Rectal smooth muscle tissue (tissue), 1 donor: ENCODE measurements around the gene ITSN2.
"Not testable (repeated sequence)": the region's sequence is repeated elsewhere in the genome, so short reads cannot be mapped to it uniquely, and the experiment has no call there.

Experiments
- H3K27ac ChIP-seq: one replicate; pipeline ENCODE4 v1.7.0; 2013; ENCODE audit warnings: low read depth, low read length, inconsistent platforms
- H3K27me3 ChIP-seq: one replicate; pipeline ENCODE4 v1.7.0; 2013; ENCODE audit warnings: low read length; ENCODE audit not compliant: control insufficient read depth, insufficient read depth
- H3K36me3 ChIP-seq: one replicate; pipeline ENCODE4 v1.7.0; 2013; ENCODE audit warnings: low read length; ENCODE audit not compliant: control insufficient read depth, insufficient read depth
- H3K4me1 ChIP-seq: one replicate; pipeline ENCODE4 v1.7.0; 2013; ENCODE audit warnings: low read length; ENCODE audit not compliant: control insufficient read depth, insufficient read depth
- H3K4me3 ChIP-seq: one replicate; pipeline ENCODE4 v1.7.0; 2013; ENCODE audit warnings: low read length
- H3K9ac ChIP-seq: one replicate; pipeline ENCODE4 v1.7.0; 2013; ENCODE audit warnings: low read length

ITSN2 gene

GRCh38 chr2:24200799-24201198 is 159.5 kb downstream of the ITSN2 start:
- no peak overlapping the region for H3K4me3 ChIP-seq
- H3K27me3 ChIP-seq = no peaks in the 10 kb centered on the region
- H3K9ac ChIP-seq = no peak overlapping the region
- H3K4me1 ChIP-seq = no peaks in the 10 kb centered on the region
- peaks cover 14% of the 10 kb centered on the region for H3K36me3 ChIP-seq
- no peak overlapping the region for H3K27ac ChIP-seq

- Histone ChIP-seq H3K9ac (no peak overlapping the region), H3K36me3 (peaks cover 10% of the 10 kb centered on the region), H3K4me3 (no peak overlapping the region), H3K4me1 (no peaks in the 10 kb centered on the region), H3K27ac (no peak overlapping the region), H3K27me3 (no peaks in the 10 kb centered on the region)
Observed at GRCh38 chr2:24199968-24200590, 160.3 kb downstream of the ITSN2 start.

- H3K4me1 ChIP-seq, H3K27ac ChIP-seq, H3K9ac ChIP-seq, H3K27me3 ChIP-seq, H3K4me3 ChIP-seq, H3K36me3 ChIP-seq: not testable (repeated sequence)
Observed at GRCh38 chr2:24197213-24197612, 163.1 kb downstream of the ITSN2 start.

- no peak overlapping the region for H3K27ac ChIP-seq
- H3K27me3 ChIP-seq = no peaks in the 10 kb centered on the region
- H3K4me1 ChIP-seq = no peaks in the 10 kb centered on the region
- H3K4me3 ChIP-seq = no peak overlapping the region
- no peak overlapping the region for H3K9ac ChIP-seq
- no peaks in the 10 kb centered on the region for H3K36me3 ChIP-seq
Observed at GRCh38 chr2:24191848-24192247, 168.5 kb downstream of the ITSN2 start.

- H3K27ac ChIP-seq = no peak overlapping the region
- no peaks in the 10 kb centered on the region for H3K36me3 ChIP-seq
- H3K4me1 ChIP-seq = no peaks in the 10 kb centered on the region
- no peaks in the 10 kb centered on the region for H3K27me3 ChIP-seq
- H3K9ac ChIP-seq = no peak overlapping the region
- no peak overlapping the region for H3K4me3 ChIP-seq
Observed at GRCh38 chr2:24191156-24191555, 169.2 kb downstream of the ITSN2 start.

- Histone ChIP-seq H3K9ac (no peak overlapping the region), H3K4me3 (no peak overlapping the region), H3K36me3 (no peaks in the 10 kb centered on the region), H3K4me1 (no peaks in the 10 kb centered on the region), H3K27ac (no peak overlapping the region), H3K27me3 (no peaks in the 10 kb centered on the region)
Observed at GRCh38 chr2:24190503-24190902, 169.8 kb downstream of the ITSN2 start.

GRCh38 chr2:24189551-24189950 is 170.8 kb downstream of the ITSN2 start:
- Histone ChIP-seq H3K36me3 (no peaks in the 10 kb centered on the region), H3K27ac (no peak overlapping the region), H3K4me3 (no peak overlapping the region), H3K9ac (no peak overlapping the region), H3K27me3 (no peaks in the 10 kb centered on the region), H3K4me1 (no peaks in the 10 kb centered on the region)

GRCh38 chr2:24183366-24184069 is 176.8 kb downstream of the ITSN2 start:
- no peaks in the 10 kb centered on the region for H3K27me3 ChIP-seq
- no peak overlapping the region for H3K9ac ChIP-seq
- no peak overlapping the region for H3K4me3 ChIP-seq
- no peaks in the 10 kb centered on the region for H3K4me1 ChIP-seq
- H3K27ac ChIP-seq = no peak overlapping the region
- no peaks in the 10 kb centered on the region for H3K36me3 ChIP-seq

GRCh38 chr2:24182507-24182906 is 177.8 kb downstream of the ITSN2 start:
- no peaks in the 10 kb centered on the region for H3K27me3 ChIP-seq
- H3K36me3 ChIP-seq = no peaks in the 10 kb centered on the region
- H3K4me1 ChIP-seq = no peaks in the 10 kb centered on the region
- H3K4me3 ChIP-seq = no peak overlapping the region
- H3K27ac ChIP-seq = no peak overlapping the region
- no peak overlapping the region for H3K9ac ChIP-seq

GRCh38 chr2:24181849-24182248 is 178.5 kb downstream of the ITSN2 start:
- Histone ChIP-seq H3K4me3 (no peak overlapping the region), H3K4me1 (no peaks in the 10 kb centered on the region), H3K27ac (no peak overlapping the region), H3K27me3 (no peaks in the 10 kb centered on the region), H3K9ac (no peak overlapping the region), H3K36me3 (no peaks in the 10 kb centered on the region)

- Histone ChIP-seq H3K4me1 (no peaks in the 10 kb centered on the region), H3K27ac (no peak overlapping the region), H3K4me3 (no peak overlapping the region), H3K9ac (no peak overlapping the region), H3K27me3 (no peaks in the 10 kb centered on the region), H3K36me3 (no peaks in the 10 kb centered on the region)
Observed at GRCh38 chr2:24179683-24180082, 180.7 kb downstream of the ITSN2 start.

- no peaks in the 10 kb centered on the region for H3K27me3 ChIP-seq
- H3K36me3 ChIP-seq = no peaks in the 10 kb centered on the region
Observed at GRCh38 chr2:24176326-24176725, 184.0 kb downstream of the ITSN2 start.

GRCh38 chr2:24175631-24176187 is 184.6 kb downstream of the ITSN2 start:
- Histone ChIP-seq H3K36me3 (no peaks in the 10 kb centered on the region), H3K27ac (no peak overlapping the region), H3K4me1 (no peaks in the 10 kb centered on the region), H3K4me3 (no peak overlapping the region), H3K27me3 (no peaks in the 10 kb centered on the region), H3K9ac (no peak overlapping the region)

More at GRCh38 chr2:24176326-24176725, 184.0 kb downstream of the ITSN2 start:
- no peak overlapping the region for H3K27ac ChIP-seq
- no peaks in the 10 kb centered on the region for H3K4me1 ChIP-seq
- no peak overlapping the region for H3K4me3 ChIP-seq
- H3K9ac ChIP-seq = no peak overlapping the region
